GM12878 (cell line): ENCODE data around the gene HCFC1. TPM values are rescaled to one million over a fixed set of nuclear protein-coding genes. Genes with fewer than 3 reads are reported as not detected.

Experiments used
- ATAC-seq: fragments of 200-7000 bp; cut with Tn5 transposase; 3 replicates; pipeline ENCODE4 v1.9.1; 2020; ENCODE audit warnings: mild to moderate bottlenecking, moderate library complexity
- BruUV-seq: library from RNA; stranded (reverse); fragments of 400-500 nt; replicated peaks from 2 replicates; lab custom pipeline; 2021; lab: Mats Ljungman, UMichigan
- CTCF ChIA-PET: fragments of 300-600 bp; sonication (Branson Sonifier 250); formaldehyde crosslinking; extraction: SDS; loops from one replicate; lab custom pipeline; 2021; ENCODE audit warnings: inconsistent platforms; lab: Yijun Ruan, JAX
- POLR2A ChIA-PET: fragments of 350-600 bp; formaldehyde crosslinking; extraction: SDS; loops from one replicate; lab custom pipeline; 2021; ENCODE audit warnings: inconsistent platforms; lab: Charles Lee
- RAD21 ChIA-PET: fragments of 300-600 bp; sonication (Branson Sonifier 250); formaldehyde crosslinking; loops from one replicate; lab custom pipeline; 2023; ENCODE audit warnings: antibody characterized with exemption; ENCODE audit not compliant: unreplicated experiment; lab: Charles Lee
- SMC1A ChIA-PET: fragments of 300-600 bp; sonication (Branson Sonifier 250); formaldehyde crosslinking; loops from one replicate; lab custom pipeline; 2023; ENCODE audit not compliant: unreplicated experiment, uncharacterized antibody; lab: Charles Lee
- DNase-seq: peaks from one replicate; pipeline ENCODE4 v3.0.0-alpha.2; 2011; ENCODE audit warnings: low read depth, low spot score
- FAIRE-seq: peaks from 3 replicates; lab custom pipeline; 2011; peaks lifted over from hg19 to GRCh38; lab: Jason Lieb, UNC
- H2AFZ ChIP-seq: 2 replicates; pipeline ENCODE4 v1.6.0; 2011; ENCODE audit warnings: low read depth, low read length, control low read depth; ENCODE audit not compliant: control insufficient read depth
- H3K27ac ChIP-seq: 2 replicates; pipeline ENCODE4 v1.5.1; 2011; ENCODE audit warnings: control low read depth; ENCODE audit not compliant: control insufficient read depth, insufficient read depth
- H3K27me3 ChIP-seq, 2 experiments: replicated peaks in 1 of 2; 2 replicates each; pipeline versions ENCODE4 v1.6.0 to v1.6.1; 2011; ENCODE audit warnings: low read length in 1 of 2; ENCODE audit not compliant: control insufficient read depth in 2 of 2, insufficient read depth in 2 of 2
- H3K36me3 ChIP-seq, 2 experiments: 2 replicates each; pipeline ENCODE4 v1.5.1; 2011; ENCODE audit warnings: low read length in 1 of 2; ENCODE audit not compliant: control insufficient read depth in 2 of 2, insufficient read depth in 2 of 2
- H3K4me1 ChIP-seq: 2 replicates; pipeline ENCODE4 v1.6.1; 2011; ENCODE audit warnings: mild to moderate bottlenecking, low read length, moderate library complexity, mixed read lengths; ENCODE audit not compliant: control insufficient read depth, insufficient read depth
- H3K4me2 ChIP-seq: 2 replicates; pipeline ENCODE4 v1.6.0; 2011; ENCODE audit warnings: control low read depth; ENCODE audit not compliant: control insufficient read depth, insufficient read depth
- H3K4me3 ChIP-seq: fragments of 200-600 bp; sonication (generic); 2 replicates; pipeline ENCODE4 v1.5.1; 2016
- H3K79me2 ChIP-seq: 2 replicates; pipeline ENCODE4 v1.6.0; 2011; ENCODE audit warnings: low read length; ENCODE audit not compliant: control insufficient read depth, insufficient read depth
- H3K9ac ChIP-seq: 2 replicates; pipeline ENCODE4 v1.8.0; 2011; ENCODE audit warnings: low read length, control low read depth, mixed read lengths; ENCODE audit not compliant: control insufficient read depth, insufficient read depth
- H3K9me3 ChIP-seq: replicated peaks from 3 replicates; pipeline ENCODE4 v1.5.1; 2011; ENCODE audit warnings: mild to moderate bottlenecking, low read length; ENCODE audit not compliant: control insufficient read depth, insufficient read depth
- H4K20me1 ChIP-seq: 2 replicates; pipeline ENCODE4 v1.6.0; 2011; ENCODE audit not compliant: control insufficient read depth, insufficient read depth
- CBFB ChIP-seq: IDR thresholded peaks from 2 replicates; pipeline ENCODE4 v1.6.1; 2016; ENCODE audit warnings: antibody characterized with exemption, low read depth
- CBX3 ChIP-seq: fragments of 200-600 bp; sonication (generic); IDR thresholded peaks from 2 replicates; pipeline ENCODE4 v1.6.1; 2016; ENCODE audit warnings: low read depth, borderline replicate concordance
- CREB1 ChIP-seq: IDR thresholded peaks from 2 replicates; pipeline ENCODE4 v1.6.1; 2012; ENCODE audit warnings: low read depth, mild to moderate bottlenecking, inconsistent platforms
- WGBS: methylation state at CpG from one replicate; pipeline ENCODE4 v1.1.6; 2016; ENCODE audit warnings: low lambda C conversion rate; ENCODE audit not compliant: insufficient replicate concordance, insufficient coverage; ENCODE audit errors: missing lambda C conversion rate; 5-methylcytosine and 5-hydroxymethylcytosine counted together
- in situ Hi-C: fragments of 300-500 bp; cut with MboI; formaldehyde crosslinking; loops from 9 replicates; pipeline ENCODE4 v1.14.3; 2018; ENCODE audit warnings: mixed read lengths
- intact Hi-C: fragments of 100-400 bp; cut with micrococcal nuclease; formaldehyde crosslinking; loops from one replicate; pipeline ENCODE4 v1.14.2; 2022; ENCODE audit not compliant: unreplicated experiment
- polyA plus RNA-seq, 11 experiments: library from polyadenylated mRNA; depleted of rRNA in 4 of 11; unstranded in 6 of 11; stranded (reverse) in 5 of 11; fragments of >200 nt; fragmentation: Nextera tagmentation in 4 of 11; fragmentation: Illumina TruSeq in 1 of 11; extraction: Ambion mirVana in 4 of 11; extraction: Trizol in 1 of 11; gene quantifications; 1 replicate in 1 of 11; 2 replicates in 10 of 11; pipeline versions ENCODE4 v1.2.1 to v1.2.3, GENCODE V29; 2011 to 2016; ENCODE audit warnings: inconsistent platforms in 2 of 11, missing spikeins in 2 of 11, low read depth in 1 of 11
- total RNA-seq, 4 experiments: library from RNA; depleted of rRNA in 3 of 4; stranded (reverse); fragments of >200 nt in 3 of 4; fragmentation: Illumina TruSeq in 1 of 4; extraction: Trizol in 1 of 4; gene quantifications; 2 replicates each; pipeline versions ENCODE4 v1.2.1 to v1.2.3, GENCODE V29; 2013 to 2021
- TF ChIP-seq, protein P1 (sequence below): fragments of 150-350 bp; IDR thresholded peaks from 2 replicates; pipeline ENCODE4 v1.6.1; 2016; ENCODE audit warnings: low read depth, low read length
- TF ChIP-seq, protein P2 (sequence below): IDR thresholded peaks from 2 replicates; pipeline ENCODE4 v1.6.1; 2011; ENCODE audit warnings: low read depth, low read length, improper control_type of control experiment, borderline replicate concordance
- TF ChIP-seq, protein P3 (sequence below): fragments of 450-650 bp; formaldehyde crosslinking; IDR thresholded peaks from 2 replicates; pipeline ENCODE4 v1.4.0; 2022; ENCODE audit warnings: mild to moderate bottlenecking, moderate library complexity

Gene HCFC1
- total and polyA plus RNA-seq, 10 of the 15 experiments (the other 5 are each of a cell fraction or from before 2014, with no cell fraction given) = 3.9 to 92.7 (median 23.5) TPM

DNA sequence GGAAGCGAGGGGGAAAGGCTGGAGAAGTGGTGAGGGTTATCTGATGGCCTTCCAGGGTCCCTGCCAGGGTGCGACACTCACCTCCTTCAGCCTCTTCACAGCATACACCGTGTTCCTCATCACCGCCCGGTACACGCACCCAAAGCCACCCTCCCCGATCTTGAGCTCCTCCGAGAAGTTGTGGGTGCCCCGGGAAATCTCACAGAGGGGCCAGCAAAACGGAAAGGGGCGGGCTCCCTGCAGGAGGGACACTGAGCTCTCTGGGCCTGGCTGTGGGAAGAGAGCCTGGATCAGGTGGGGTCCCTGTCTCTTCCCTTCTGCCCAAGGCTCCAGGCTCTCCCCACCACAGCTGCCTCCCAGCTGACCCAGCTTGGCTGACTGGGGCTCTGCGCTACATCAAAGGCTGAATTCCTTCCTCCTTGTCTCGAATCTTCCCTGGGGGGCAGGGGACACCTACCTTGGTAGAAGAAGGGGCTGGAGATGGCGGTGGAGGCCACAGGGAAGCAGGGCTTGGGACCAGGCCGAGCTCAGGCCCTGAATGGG, 47.0 kb upstream of the HCFC1 start:
- no peaks in the 10 kb centered on the region for H3K27me3 ChIP-seq
- POLR2A ChIA-PET = interaction anchor here (0.7 to 2.0 kb wide), 10 partner anchors 9 to 92 kb away, joined by 3 to 11 read pairs (median 3); partner anchors contain the start of gene HCFC1
- peaks cover 0 to 5% of the 10 kb centered on the region in 2 experiments; a peak in 3 of 4 replicates for H3K36me3 ChIP-seq
- peak overlapping the region; percentile 85 for H3K4me3 ChIP-seq
- no peaks in the 10 kb centered on the region for H4K20me1 ChIP-seq
- ATAC-seq = peak; percentile 11
- peak overlapping the region; percentile 86 for H3K9ac ChIP-seq
- WGBS = 17% methylated on average over 15 of the region's 15 CpGs
- TSS peak; percentile 46 for BruUV-seq
- TF ChIP-seq, protein P1, sequence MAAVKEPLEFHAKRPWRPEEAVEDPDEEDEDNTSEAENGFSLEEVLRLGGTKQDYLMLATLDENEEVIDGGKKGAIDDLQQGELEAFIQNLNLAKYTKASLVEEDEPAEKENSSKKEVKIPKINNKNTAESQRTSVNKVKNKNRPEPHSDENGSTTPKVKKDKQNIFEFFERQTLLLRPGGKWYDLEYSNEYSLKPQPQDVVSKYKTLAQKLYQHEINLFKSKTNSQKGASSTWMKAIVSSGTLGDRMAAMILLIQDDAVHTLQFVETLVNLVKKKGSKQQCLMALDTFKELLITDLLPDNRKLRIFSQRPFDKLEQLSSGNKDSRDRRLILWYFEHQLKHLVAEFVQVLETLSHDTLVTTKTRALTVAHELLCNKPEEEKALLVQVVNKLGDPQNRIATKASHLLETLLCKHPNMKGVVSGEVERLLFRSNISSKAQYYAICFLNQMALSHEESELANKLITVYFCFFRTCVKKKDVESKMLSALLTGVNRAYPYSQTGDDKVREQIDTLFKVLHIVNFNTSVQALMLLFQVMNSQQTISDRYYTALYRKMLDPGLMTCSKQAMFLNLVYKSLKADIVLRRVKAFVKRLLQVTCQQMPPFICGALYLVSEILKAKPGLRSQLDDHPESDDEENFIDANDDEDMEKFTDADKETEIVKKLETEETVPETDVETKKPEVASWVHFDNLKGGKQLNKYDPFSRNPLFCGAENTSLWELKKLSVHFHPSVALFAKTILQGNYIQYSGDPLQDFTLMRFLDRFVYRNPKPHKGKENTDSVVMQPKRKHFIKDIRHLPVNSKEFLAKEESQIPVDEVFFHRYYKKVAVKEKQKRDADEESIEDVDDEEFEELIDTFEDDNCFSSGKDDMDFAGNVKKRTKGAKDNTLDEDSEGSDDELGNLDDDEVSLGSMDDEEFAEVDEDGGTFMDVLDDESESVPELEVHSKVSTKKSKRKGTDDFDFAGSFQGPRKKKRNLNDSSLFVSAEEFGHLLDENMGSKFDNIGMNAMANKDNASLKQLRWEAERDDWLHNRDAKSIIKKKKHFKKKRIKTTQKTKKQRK = no peak
- TF ChIP-seq CBFB (no peak), CREB1 (no peak), CBX3 (no peak)
- TF ChIP-seq, protein P2, sequence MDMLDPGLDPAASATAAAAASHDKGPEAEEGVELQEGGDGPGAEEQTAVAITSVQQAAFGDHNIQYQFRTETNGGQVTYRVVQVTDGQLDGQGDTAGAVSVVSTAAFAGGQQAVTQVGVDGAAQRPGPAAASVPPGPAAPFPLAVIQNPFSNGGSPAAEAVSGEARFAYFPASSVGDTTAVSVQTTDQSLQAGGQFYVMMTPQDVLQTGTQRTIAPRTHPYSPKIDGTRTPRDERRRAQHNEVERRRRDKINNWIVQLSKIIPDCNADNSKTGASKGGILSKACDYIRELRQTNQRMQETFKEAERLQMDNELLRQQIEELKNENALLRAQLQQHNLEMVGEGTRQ = no peak
- TF ChIP-seq, protein P3, sequence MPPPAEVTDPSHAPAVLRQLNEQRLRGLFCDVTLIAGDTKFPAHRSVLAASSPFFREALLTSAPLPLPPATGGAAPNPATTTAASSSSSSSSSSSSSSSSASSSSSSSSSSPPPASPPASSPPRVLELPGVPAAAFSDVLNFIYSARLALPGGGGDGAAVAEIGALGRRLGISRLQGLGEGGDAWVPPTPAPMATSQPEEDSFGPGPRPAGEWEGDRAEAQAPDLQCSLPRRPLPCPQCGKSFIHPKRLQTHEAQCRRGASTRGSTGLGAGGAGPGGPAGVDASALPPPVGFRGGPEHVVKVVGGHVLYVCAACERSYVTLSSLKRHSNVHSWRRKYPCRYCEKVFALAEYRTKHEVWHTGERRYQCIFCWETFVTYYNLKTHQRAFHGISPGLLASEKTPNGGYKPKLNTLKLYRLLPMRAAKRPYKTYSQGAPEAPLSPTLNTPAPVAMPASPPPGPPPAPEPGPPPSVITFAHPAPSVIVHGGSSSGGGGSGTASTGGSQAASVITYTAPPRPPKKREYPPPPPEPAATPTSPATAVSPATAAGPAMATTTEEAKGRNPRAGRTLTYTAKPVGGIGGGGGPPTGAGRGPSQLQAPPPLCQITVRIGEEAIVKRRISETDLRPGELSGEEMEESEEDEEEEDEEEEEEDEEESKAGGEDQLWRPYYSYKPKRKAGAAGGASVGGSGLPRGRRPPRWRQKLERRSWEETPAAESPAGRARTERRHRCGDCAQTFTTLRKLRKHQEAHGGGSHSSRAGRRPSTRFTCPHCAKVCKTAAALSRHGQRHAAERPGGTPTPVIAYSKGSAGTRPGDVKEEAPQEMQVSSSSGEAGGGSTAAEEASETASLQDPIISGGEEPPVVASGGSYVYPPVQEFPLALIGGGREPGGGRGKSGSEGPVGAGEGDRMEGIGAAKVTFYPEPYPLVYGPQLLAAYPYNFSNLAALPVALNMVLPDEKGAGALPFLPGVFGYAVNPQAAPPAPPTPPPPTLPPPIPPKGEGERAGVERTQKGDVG (CRISPR knock-in tag) = no peak
- no peak overlapping the region; the same call in 1 of the 2 replicates for H2AFZ ChIP-seq
- no peaks in the 10 kb centered on the region for H3K9me3 ChIP-seq
- SMC1A ChIA-PET = interaction anchor here (0.6 to 1.9 kb wide), 7 partner anchors 9 to 47 kb away, joined by 3 to 7 read pairs (median 3); partner anchors contain the start of gene HCFC1
- peak overlapping the region; percentile 66 for H3K4me2 ChIP-seq
- peaks cover 41% of the 10 kb centered on the region for H3K79me2 ChIP-seq
- no peak for DNase-seq
- RAD21 ChIA-PET = interaction anchor here (1.1 to 1.8 kb wide), 6 partner anchors 11 to 96 kb away, joined by 3 to 10 read pairs (median 4); partner anchors contain the start of gene MECP2
- in situ Hi-C loops (no loop called here), intact Hi-C loops (no loop called here)
- CTCF ChIA-PET = interaction anchor here (0.7 to 1.9 kb wide), 4 partner anchors 9 to 355 kb away, joined by 3 to 4 read pairs (median 4); no protein-coding TSS in a partner anchor
- no peak for FAIRE-seq
- peak overlapping the region; percentile 82 for H3K27ac ChIP-seq
- peaks cover 14% of the 10 kb centered on the region for H3K4me1 ChIP-seq
